Measurements from ENCODE around the gene INPP5D. TPM values are rescaled to one million over a fixed set of nuclear protein-coding genes. Genes with fewer than 3 reads are reported as not detected.

The INPP5D gene
- total and polyA plus RNA-seq, 2 of the 13 experiments (the other 11 are each of a cell fraction or from before 2014, with no cell fraction given), result 16.7 to 18.0 TPM

DNA sequence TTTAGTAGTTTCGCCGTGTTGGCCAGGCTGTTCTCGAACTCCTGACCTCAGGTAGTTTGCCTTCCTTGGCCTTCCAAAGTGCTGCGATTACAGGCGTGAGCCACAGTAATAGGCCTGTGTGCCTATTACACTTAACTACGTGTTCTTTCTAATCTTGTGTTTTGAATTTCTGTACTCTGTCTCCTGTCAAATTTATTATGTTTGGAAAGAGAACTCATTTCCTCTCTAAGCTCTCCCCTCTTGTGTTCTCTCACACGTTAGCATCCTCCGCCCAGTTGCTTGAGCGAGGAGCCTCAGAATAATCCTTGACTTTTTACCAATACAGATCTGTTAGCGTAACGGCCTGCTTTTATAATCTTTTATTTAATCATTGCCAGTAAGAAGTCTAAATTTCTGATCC is 195.0 kb downstream of the INPP5D start (continued):
- TF ChIP-seq ZBTB37 (CRISPR knock-in tag; IDR thresholded peaks at IDR 0.05), result no peak

GRCh38 chr2:233256048-233256447 is 195.9 kb downstream of the INPP5D start:
- Histone ChIP-seq H3K4me3 (replicated peaks in 1 of 3; ENCODE audit: insufficient read depth in 1 of 3, low read depth in 2 of 3, low read length in 3 of 3) (no peak overlapping the region), H2AFZ (ENCODE audit: low read length) (no peak overlapping the region), H3K4me1 (ENCODE audit: insufficient read depth, low read length) (peaks cover 33% of the 10 kb centered on the region), H3K9ac (ENCODE audit: insufficient read depth, low read depth, low read length) (no peak overlapping the region), H4K20me1 (ENCODE audit: insufficient read depth, low read length) (peaks cover 3% of the 10 kb centered on the region; the same call in 1 of the 2 replicates), H3K36me3 (replicated peaks in 1 of 2; ENCODE audit: control insufficient read depth in 1 of 2, insufficient read depth in 2 of 2, low read length in 2 of 2) (peaks cover 22 to 51% of the 10 kb centered on the region in 2 experiments), H3K9me3 (ENCODE audit: low read length) (no peaks in the 10 kb centered on the region), H3K27ac (ENCODE audit: extremely low read length, insufficient read depth, low read length) (no peak overlapping the region), H3K27me3 (ENCODE audit: control insufficient read depth in 1 of 2, insufficient read depth in 2 of 2, low read length in 2 of 2) (no peaks in the 10 kb centered on the region; a peak in 1 of 5 replicates), H3K79me2 (ENCODE audit: insufficient read depth, low read length) (peaks cover 51% of the 10 kb centered on the region), H3K4me2 (ENCODE audit: low read depth, low read length) (no peak overlapping the region)
- DNase-seq (ENCODE audit: low spot score) (no peak), FAIRE-seq (no peak), ATAC-seq (no peak)
- intact Hi-C loops (cut with micrococcal nuclease; ENCODE audit: unreplicated experiment), result loop anchor here (10.0 kb wide), 1 partner anchor 99 kb away; the partner anchor contains the start of gene DGKD
- CTCF ChIA-PET (ENCODE audit: low intra/inter-chr PET ratio, low total read pairs), result no interaction called here
- 96% methylated on average over 4 of the region's 4 CpGs for WGBS (ENCODE audit: low lambda C conversion rate)
- POLR2A ChIA-PET, result no interaction called here
- no TSS peak for BruUV-seq (replicated peaks)
- in situ Hi-C loops (cut with HindIII; ENCODE audit: extremely low pct_ligation_motif_present, low pct_unique_long_range_greater_than_20kb), result no loop called here
- TF ChIP-seq SPEN (CRISPR knock-in tag; IDR thresholded peaks at IDR 0.05; ENCODE audit: low read depth), result no peak
- no peak for TF ChIP-seq NFYC (CRISPR knock-in tag; IDR thresholded peaks at IDR 0.05)
- no peak for TF ChIP-seq ZNF232 (CRISPR knock-in tag; IDR thresholded peaks at IDR 0.05; ENCODE audit: borderline replicate concordance)
- TF ChIP-seq MYPOP (CRISPR knock-in tag; IDR thresholded peaks at IDR 0.05), result no peak
- no peak for TF ChIP-seq MYC (CRISPR knock-in tag; IDR thresholded peaks at IDR 0.05; ENCODE audit: borderline replicate concordance)
- TF ChIP-seq HNF4A (CRISPR knock-in tag; IDR thresholded peaks at IDR 0.05), result no peak
- TF ChIP-seq PLRG1 (conservative IDR thresholded peaks at IDR 0.05), result no peak
- no peak for TF ChIP-seq JUNB (CRISPR knock-in tag; IDR thresholded peaks at IDR 0.05; ENCODE audit: borderline replicate concordance)
- TF ChIP-seq, protein P1, sequence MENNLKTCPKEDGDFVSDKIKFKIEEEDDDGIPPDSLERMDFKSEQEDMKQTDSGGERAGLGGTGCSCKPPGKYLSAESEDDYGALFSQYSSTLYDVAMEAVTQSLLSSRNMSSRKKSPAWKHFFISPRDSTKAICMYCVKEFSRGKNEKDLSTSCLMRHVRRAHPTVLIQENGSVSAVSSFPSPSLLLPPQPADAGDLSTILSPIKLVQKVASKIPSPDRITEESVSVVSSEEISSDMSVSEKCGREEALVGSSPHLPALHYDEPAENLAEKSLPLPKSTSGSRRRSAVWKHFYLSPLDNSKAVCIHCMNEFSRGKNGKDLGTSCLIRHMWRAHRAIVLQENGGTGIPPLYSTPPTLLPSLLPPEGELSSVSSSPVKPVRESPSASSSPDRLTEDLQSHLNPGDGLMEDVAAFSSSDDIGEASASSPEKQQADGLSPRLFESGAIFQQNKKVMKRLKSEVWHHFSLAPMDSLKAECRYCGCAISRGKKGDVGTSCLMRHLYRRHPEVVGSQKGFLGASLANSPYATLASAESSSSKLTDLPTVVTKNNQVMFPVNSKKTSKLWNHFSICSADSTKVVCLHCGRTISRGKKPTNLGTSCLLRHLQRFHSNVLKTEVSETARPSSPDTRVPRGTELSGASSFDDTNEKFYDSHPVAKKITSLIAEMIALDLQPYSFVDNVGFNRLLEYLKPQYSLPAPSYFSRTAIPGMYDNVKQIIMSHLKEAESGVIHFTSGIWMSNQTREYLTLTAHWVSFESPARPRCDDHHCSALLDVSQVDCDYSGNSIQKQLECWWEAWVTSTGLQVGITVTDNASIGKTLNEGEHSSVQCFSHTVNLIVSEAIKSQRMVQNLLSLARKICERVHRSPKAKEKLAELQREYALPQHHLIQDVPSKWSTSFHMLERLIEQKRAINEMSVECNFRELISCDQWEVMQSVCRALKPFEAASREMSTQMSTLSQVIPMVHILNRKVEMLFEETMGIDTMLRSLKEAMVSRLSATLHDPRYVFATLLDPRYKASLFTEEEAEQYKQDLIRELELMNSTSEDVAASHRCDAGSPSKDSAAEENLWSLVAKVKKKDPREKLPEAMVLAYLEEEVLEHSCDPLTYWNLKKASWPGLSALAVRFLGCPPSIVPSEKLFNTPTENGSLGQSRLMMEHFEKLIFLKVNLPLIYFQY (CRISPR knock-in tag; IDR thresholded peaks at IDR 0.05; ENCODE audit: borderline replicate concordance), result no peak
- TF ChIP-seq ZNF484 (CRISPR knock-in tag; IDR thresholded peaks at IDR 0.05; ENCODE audit: borderline replicate concordance, low read depth), result no peak
- TF ChIP-seq MTA3 (CRISPR knock-in tag; IDR thresholded peaks at IDR 0.05), result no peak
- TF ChIP-seq ZBTB3 (CRISPR knock-in tag; IDR thresholded peaks at IDR 0.05; ENCODE audit: borderline replicate concordance, low read depth), result no peak
- TF ChIP-seq ZBTB14 (CRISPR knock-in tag; IDR thresholded peaks at IDR 0.05), result no peak
- TF ChIP-seq NONO (IDR thresholded peaks at IDR 0.05), result no peak
- no peak for TF ChIP-seq NONO (CRISPR knock-in tag; conservative IDR thresholded peaks at IDR 0.05)
